ENCODE results near the gene CFAP54. TPM values are rescaled to one million over a fixed set of nuclear protein-coding genes. Genes with fewer than 3 reads are reported as not detected.
A peak's percentile ranks its signal among the peaks of the same experiment; 100 is the strongest.

The CFAP54 gene
- total and polyA plus RNA-seq, 2 of the 4 experiments (the other 2 are of a cell fraction) = 0.18 to 0.41 TPM

GRCh38 chr12:96466939-96467751, 22.2 kb upstream of the CFAP54 start (continued):
- no peak for TF ChIP-seq MXI1 (IDR thresholded peaks at IDR 0.05; ENCODE audit: borderline replicate concordance, low read depth, low read length)
- no peak for TF ChIP-seq FOS (IDR thresholded peaks at IDR 0.05; ENCODE audit: low read depth, low read length)

- BruUV-seq (replicated peaks) = no TSS peak
Measured at GRCh38 chr12:96471368-96472050, 17.9 kb upstream of the CFAP54 start.

More at GRCh38 chr12:96471368-96472050, 17.9 kb upstream of the CFAP54 start:
- H3K4me3 ChIP-seq (ENCODE audit: insufficient read depth, low read depth, low read length) = no peak overlapping the region
- no peaks in the 10 kb centered on the region for H4K20me1 ChIP-seq (ENCODE audit: insufficient read depth, low read length)
- ChIA-PET POLR2A (ENCODE audit: unreplicated experiment) (no interaction called here), CTCF (interaction anchor here (0.5 kb wide), 1 partner anchor 29 kb away, joined by 3 read pairs; no protein-coding TSS in a partner anchor)
- peak overlapping the region; percentile 78; the same call in 1 of the 2 replicates for H2BK120ac ChIP-seq (ENCODE audit: low read depth, low read length)
- intact Hi-C loops (cut with micrococcal nuclease) (no loop called here), dilution Hi-C loops (cut with HindIII; ENCODE audit: low sequenced_read_pairs, unreplicated experiment) (no loop called here), in situ Hi-C loops (cut with MboI; ENCODE audit: low sequenced_read_pairs) (no loop called here)
- H3K36me3 ChIP-seq (ENCODE audit: control insufficient read depth, insufficient read depth, low read length) = no peaks in the 10 kb centered on the region
- H3K9me1 ChIP-seq (ENCODE audit: insufficient read depth, low read length) = peaks cover 6% of the 10 kb centered on the region; the same call in 1 of the 2 replicates
- 0 out of 2 replicates have a peak overlapping the region, but pooled peaks have one; percentile 65 for H2AK5ac ChIP-seq (ENCODE audit: low read depth, low read length)
- H3K56ac ChIP-seq (ENCODE audit: extremely low read depth, insufficient read depth, low read length) = no peak overlapping the region
- no peak overlapping the region; the same call in 1 of the 2 replicates for H3K14ac ChIP-seq (replicated peaks; ENCODE audit: low read depth, low read length)
- peak overlapping the region; percentile 82; the same call in 1 of the 2 replicates for H2BK20ac ChIP-seq (ENCODE audit: low read depth, low read length)
- DNase-seq = peak; percentile 82
- H3K4ac ChIP-seq (ENCODE audit: low read depth, low read length) = peak overlapping the region; percentile 59; the same call in 1 of the 2 replicates
- H4K8ac ChIP-seq (ENCODE audit: low read depth in 2 of 2, low read length in 2 of 2) = 0 out of 4 replicates have a peak overlapping the region, but pooled peaks of 1 of the 2 experiments have one; percentile 1
- H3K27me3 ChIP-seq (ENCODE audit: control insufficient read depth, insufficient read depth, low read length) = no peaks in the 10 kb centered on the region; the same call in 1 of the 2 replicates
- WGBS, 2 experiments (ENCODE audit: extremely low coverage in 2 of 2, insufficient read length in 1 of 2) = no CpG with 5 or more reads among the region's 2 CpGs
- H3K27ac ChIP-seq (ENCODE audit: insufficient read depth, low read length) = peak overlapping the region; percentile 39
- no peak overlapping the region for H4K91ac ChIP-seq (ENCODE audit: insufficient read depth, low read depth, low read length)
- peak; percentile 80 for ATAC-seq (ENCODE audit: low read depth)
- H2BK15ac ChIP-seq (ENCODE audit: low read depth, low read length) = no peak overlapping the region; the same call in 2 of the 3 replicates
- H3K18ac ChIP-seq (ENCODE audit: low read depth, low read length) = peak overlapping the region; percentile 95
- H2AK9ac ChIP-seq (replicated peaks; ENCODE audit: low read depth, low read length, poor library complexity) = no peak overlapping the region
- no peak overlapping the region for H3K23ac ChIP-seq (ENCODE audit: low read depth, low read length)
- peak overlapping the region; percentile 52; the same call in 1 of the 2 replicates for H3K4me2 ChIP-seq (ENCODE audit: low read depth, low read length)
- no peak overlapping the region for H3K9ac ChIP-seq (ENCODE audit: low read depth, low read length)
- H3K4me1 ChIP-seq (ENCODE audit: control insufficient read depth, insufficient read depth, low read length) = peaks cover 14% of the 10 kb centered on the region
- no peak overlapping the region for H2AFZ ChIP-seq (replicated peaks; ENCODE audit: low read length, poor library complexity)
- H4K5ac ChIP-seq (ENCODE audit: low read depth, low read length) = peak overlapping the region; percentile 73; the same call in 1 of the 2 replicates
- no peaks in the 10 kb centered on the region for H3K79me1 ChIP-seq (ENCODE audit: low read depth in 1 of 2, low read length in 2 of 2)
- H2BK5ac ChIP-seq (ENCODE audit: low read depth, low read length, poor library complexity, severe bottlenecking) = peak overlapping the region; percentile 69
- H3K9me3 ChIP-seq (ENCODE audit: control insufficient read depth, insufficient read depth, low read length) = no peaks in the 10 kb centered on the region
- TF ChIP-seq RAD21 (IDR thresholded peaks at IDR 0.05; ENCODE audit: low read length) = no peak
- TF ChIP-seq FOS (IDR thresholded peaks at IDR 0.05; ENCODE audit: low read depth, low read length) = 0 out of 2 replicates have a peak, but pooled peaks have one; percentile 13
- no peak for TF ChIP-seq MXI1 (IDR thresholded peaks at IDR 0.05; ENCODE audit: borderline replicate concordance, low read depth, low read length)
- no peak for TF ChIP-seq USF2 (IDR thresholded peaks at IDR 0.05; ENCODE audit: low read depth, low read length)
- TF ChIP-seq CEBPB (IDR thresholded peaks at IDR 0.05; ENCODE audit: low read depth, low read length) = no peak
- TF ChIP-seq MAZ (IDR thresholded peaks at IDR 0.05; ENCODE audit: borderline replicate concordance, low read depth, low read length) = no peak
- TF ChIP-seq SMC3 (IDR thresholded peaks at IDR 0.05; ENCODE audit: low read depth, low read length) = no peak

Data from IMR-90 (cell line).